GM12878 (cell line): ENCODE measurements around the gene HUS1B. TPM values are rescaled to one million over a fixed set of nuclear protein-coding genes. Genes with fewer than 3 reads are reported as not detected.

Experiments
- CBFB ChIP-seq: IDR thresholded peaks from 2 replicates; pipeline ENCODE4 v1.6.1; 2016; ENCODE audit warnings: antibody characterized with exemption, low read depth
- DPF2 ChIP-seq: fragments of 450-650 bp; IDR thresholded peaks from 2 replicates; pipeline ENCODE4 v1.6.1; 2017; ENCODE audit warnings: mild to moderate bottlenecking
- EGR1 ChIP-seq, 2 experiments: IDR thresholded peaks; 1 replicate in 1 of 2; 2 replicates in 1 of 2; pipeline ENCODE4 v1.6.1; 2011 to 2012; ENCODE audit warnings: low read depth in 2 of 2, low read length in 2 of 2, borderline replicate concordance in 1 of 2, mild to moderate bottlenecking in 1 of 2, moderate library complexity in 1 of 2
- GATAD2B ChIP-seq: fragments of 450-650 bp; conservative IDR thresholded peaks from 2 replicates; pipeline ENCODE4 v1.6.1; 2017; ENCODE audit warnings: low read depth, mild to moderate bottlenecking, moderate library complexity
- KAT2A ChIP-seq: conservative IDR thresholded peaks from 2 replicates; pipeline ENCODE4 v1.6.1; 2011; ENCODE audit warnings: low read depth, low read length; ENCODE audit not compliant: control insufficient read depth
- KLF5 ChIP-seq: fragments of 450-650 bp; IDR thresholded peaks from 2 replicates; pipeline ENCODE4 v1.6.1; 2014; ENCODE audit warnings: mild to moderate bottlenecking; ENCODE audit not compliant: partially characterized antibody
- MEF2A ChIP-seq: IDR thresholded peaks from 2 replicates; pipeline ENCODE4 v1.6.1; 2011; ENCODE audit warnings: low read depth, mild to moderate bottlenecking, low read length, moderate library complexity; ENCODE audit not compliant: insufficient read depth
- NFIC ChIP-seq: IDR thresholded peaks from 2 replicates; pipeline ENCODE4 v1.6.1; 2012; ENCODE audit warnings: low read depth, mild to moderate bottlenecking, inconsistent platforms, low read length, moderate library complexity
- NFYA ChIP-seq: IDR thresholded peaks from 2 replicates; pipeline ENCODE4 v1.6.1; 2011; ENCODE audit warnings: low read depth, mild to moderate bottlenecking, low read length, improper control_type of control experiment, borderline replicate concordance
- SMC3 ChIP-seq: IDR thresholded peaks from 2 replicates; pipeline ENCODE4 v1.6.1; 2011; ENCODE audit warnings: low read length, improper control_type of control experiment, borderline replicate concordance
- TAF1 ChIP-seq: IDR thresholded peaks from 2 replicates; pipeline ENCODE4 v1.6.1; 2011; ENCODE audit warnings: mild to moderate bottlenecking, low read depth, low read length, borderline replicate concordance
- TBL1XR1 ChIP-seq: IDR thresholded peaks from 2 replicates; pipeline ENCODE4 v1.6.1; 2012; ENCODE audit warnings: low read depth, low read length, improper control_type of control experiment
- ZNF207 ChIP-seq: fragments of 450-650 bp; IDR thresholded peaks from 2 replicates; pipeline ENCODE4 v1.6.1; 2014; ENCODE audit warnings: antibody characterized with exemption, mild to moderate bottlenecking, borderline replicate concordance
- ZNF24 ChIP-seq: fragments of 450-650 bp; IDR thresholded peaks from 2 replicates; pipeline ENCODE4 v1.6.1; 2017; ENCODE audit warnings: antibody characterized with exemption, mild to moderate bottlenecking
- polyA plus RNA-seq, 11 experiments: library from polyadenylated mRNA; depleted of rRNA in 4 of 11; unstranded in 6 of 11; stranded (reverse) in 5 of 11; fragments of >200 nt; fragmentation: Nextera tagmentation in 4 of 11; fragmentation: Illumina TruSeq in 1 of 11; extraction: Ambion mirVana in 4 of 11; extraction: Trizol in 1 of 11; gene quantifications; 1 replicate in 1 of 11; 2 replicates in 10 of 11; pipeline versions ENCODE4 v1.2.1 to v1.2.3, GENCODE V29; 2011 to 2016; ENCODE audit warnings: inconsistent platforms in 2 of 11, missing spikeins in 2 of 11, low read depth in 1 of 11
- total RNA-seq, 4 experiments: library from RNA; depleted of rRNA in 3 of 4; stranded (reverse); fragments of >200 nt in 3 of 4; fragmentation: Illumina TruSeq in 1 of 4; extraction: Trizol in 1 of 4; gene quantifications; 2 replicates each; pipeline versions ENCODE4 v1.2.1 to v1.2.3, GENCODE V29; 2013 to 2021
- TF ChIP-seq, protein P1 (sequence below): fragments of 450-650 bp; conservative IDR thresholded peaks from 2 replicates; pipeline ENCODE4 v1.6.1; 2017; ENCODE audit warnings: mild to moderate bottlenecking, moderate library complexity
- TF ChIP-seq, protein P2 (sequence below): fragments of 450-650 bp; IDR thresholded peaks from 2 replicates; pipeline ENCODE4 v1.6.1; 2017; ENCODE audit warnings: antibody characterized with exemption, mild to moderate bottlenecking, moderate library complexity
- TF ChIP-seq, protein P3 (sequence below): fragments of 450-650 bp; IDR thresholded peaks from 2 replicates; pipeline ENCODE4 v1.6.1; 2017; ENCODE audit warnings: mild to moderate bottlenecking, moderate library complexity

HUS1B gene
- total and polyA plus RNA-seq, 10 of the 15 experiments (the other 5 are each of a cell fraction or from before 2014, with no cell fraction given) = 0.11 to 1.3 (median 0.68) TPM; not detected in 3

DNA sequence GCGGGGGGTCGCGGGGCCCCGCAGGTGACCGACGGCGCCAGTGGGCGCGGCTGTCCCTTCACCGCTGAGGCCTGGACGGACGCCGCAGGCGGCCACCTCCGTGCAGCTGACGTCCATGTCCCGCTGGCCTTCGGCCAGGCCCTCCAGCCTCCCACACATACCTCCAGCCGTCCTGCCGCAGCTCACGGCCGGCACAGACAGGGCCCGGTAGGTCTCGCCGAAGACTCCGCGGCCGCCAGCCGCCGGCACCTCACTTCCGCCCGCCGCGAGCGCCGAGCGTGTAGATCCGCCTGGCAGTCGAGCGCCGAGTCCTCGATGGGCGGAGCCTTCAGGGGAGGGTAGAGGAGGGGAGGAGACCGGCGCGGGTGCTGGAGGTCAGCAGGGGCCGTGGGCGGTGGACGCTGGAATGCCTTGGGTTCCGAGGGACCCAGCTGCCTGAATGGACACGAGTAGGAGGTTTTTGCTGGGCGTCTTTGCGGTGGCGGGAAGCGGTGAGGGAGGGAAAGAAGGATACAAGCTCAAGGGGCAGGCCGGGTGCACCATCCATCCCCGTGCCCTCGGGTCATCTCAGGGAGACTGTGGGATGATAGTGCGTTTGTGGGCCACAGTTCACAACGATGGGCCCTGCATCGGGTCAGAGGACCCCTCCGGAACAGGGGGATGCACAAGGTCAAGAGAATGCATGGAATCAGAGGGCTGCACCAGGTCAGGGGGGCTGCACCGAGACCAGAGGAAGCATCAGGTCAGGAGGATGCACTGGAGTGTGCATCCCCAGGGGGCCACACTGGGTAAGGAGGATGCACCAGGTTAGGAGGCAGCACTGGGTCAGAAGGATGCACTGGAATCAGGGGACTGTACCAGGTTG is 36.2 kb upstream of the HUS1B start, which contains the start of gene EXOC2 (continued):
- TF ChIP-seq, protein P1, sequence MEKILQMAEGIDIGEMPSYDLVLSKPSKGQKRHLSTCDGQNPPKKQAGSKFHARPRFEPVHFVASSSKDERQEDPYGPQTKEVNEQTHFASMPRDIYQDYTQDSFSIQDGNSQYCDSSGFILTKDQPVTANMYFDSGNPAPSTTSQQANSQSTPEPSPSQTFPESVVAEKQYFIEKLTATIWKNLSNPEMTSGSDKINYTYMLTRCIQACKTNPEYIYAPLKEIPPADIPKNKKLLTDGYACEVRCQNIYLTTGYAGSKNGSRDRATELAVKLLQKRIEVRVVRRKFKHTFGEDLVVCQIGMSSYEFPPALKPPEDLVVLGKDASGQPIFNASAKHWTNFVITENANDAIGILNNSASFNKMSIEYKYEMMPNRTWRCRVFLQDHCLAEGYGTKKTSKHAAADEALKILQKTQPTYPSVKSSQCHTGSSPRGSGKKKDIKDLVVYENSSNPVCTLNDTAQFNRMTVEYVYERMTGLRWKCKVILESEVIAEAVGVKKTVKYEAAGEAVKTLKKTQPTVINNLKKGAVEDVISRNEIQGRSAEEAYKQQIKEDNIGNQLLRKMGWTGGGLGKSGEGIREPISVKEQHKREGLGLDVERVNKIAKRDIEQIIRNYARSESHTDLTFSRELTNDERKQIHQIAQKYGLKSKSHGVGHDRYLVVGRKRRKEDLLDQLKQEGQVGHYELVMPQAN = peak; percentile 90
- TF ChIP-seq ZNF24 (no peak), DPF2 (peak; percentile 67; the same call in 1 of the 2 replicates), NFIC (no peak), SMC3 (0 out of 2 replicates have a peak, but pooled peaks have one; percentile 23), MEF2A (no peak), GATAD2B (peak; percentile 72), TBL1XR1 (peak; percentile 55; the same call in 1 of the 2 replicates), EGR1 (IDR thresholded peaks at IDR 0.05; ENCODE audit: borderline replicate concordance in 1 of 2, low read depth in 2 of 2, low read length in 2 of 2) (peak in 1 of 2 experiments; percentile 68; a peak in 2 of 3 replicates), TAF1 (peak; percentile 64; the same call in 1 of the 2 replicates), ZNF207 (peak; percentile 81; the same call in 1 of the 2 replicates), KAT2A (no peak), NFYA (no peak), KLF5 (peak; percentile 84), CBFB (no peak)
- TF ChIP-seq, protein P2, sequence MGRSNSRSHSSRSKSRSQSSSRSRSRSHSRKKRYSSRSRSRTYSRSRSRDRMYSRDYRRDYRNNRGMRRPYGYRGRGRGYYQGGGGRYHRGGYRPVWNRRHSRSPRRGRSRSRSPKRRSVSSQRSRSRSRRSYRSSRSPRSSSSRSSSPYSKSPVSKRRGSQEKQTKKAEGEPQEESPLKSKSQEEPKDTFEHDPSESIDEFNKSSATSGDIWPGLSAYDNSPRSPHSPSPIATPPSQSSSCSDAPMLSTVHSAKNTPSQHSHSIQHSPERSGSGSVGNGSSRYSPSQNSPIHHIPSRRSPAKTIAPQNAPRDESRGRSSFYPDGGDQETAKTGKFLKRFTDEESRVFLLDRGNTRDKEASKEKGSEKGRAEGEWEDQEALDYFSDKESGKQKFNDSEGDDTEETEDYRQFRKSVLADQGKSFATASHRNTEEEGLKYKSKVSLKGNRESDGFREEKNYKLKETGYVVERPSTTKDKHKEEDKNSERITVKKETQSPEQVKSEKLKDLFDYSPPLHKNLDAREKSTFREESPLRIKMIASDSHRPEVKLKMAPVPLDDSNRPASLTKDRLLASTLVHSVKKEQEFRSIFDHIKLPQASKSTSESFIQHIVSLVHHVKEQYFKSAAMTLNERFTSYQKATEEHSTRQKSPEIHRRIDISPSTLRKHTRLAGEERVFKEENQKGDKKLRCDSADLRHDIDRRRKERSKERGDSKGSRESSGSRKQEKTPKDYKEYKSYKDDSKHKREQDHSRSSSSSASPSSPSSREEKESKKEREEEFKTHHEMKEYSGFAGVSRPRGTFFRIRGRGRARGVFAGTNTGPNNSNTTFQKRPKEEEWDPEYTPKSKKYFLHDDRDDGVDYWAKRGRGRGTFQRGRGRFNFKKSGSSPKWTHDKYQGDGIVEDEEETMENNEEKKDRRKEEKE = no peak
- TF ChIP-seq, protein P3, sequence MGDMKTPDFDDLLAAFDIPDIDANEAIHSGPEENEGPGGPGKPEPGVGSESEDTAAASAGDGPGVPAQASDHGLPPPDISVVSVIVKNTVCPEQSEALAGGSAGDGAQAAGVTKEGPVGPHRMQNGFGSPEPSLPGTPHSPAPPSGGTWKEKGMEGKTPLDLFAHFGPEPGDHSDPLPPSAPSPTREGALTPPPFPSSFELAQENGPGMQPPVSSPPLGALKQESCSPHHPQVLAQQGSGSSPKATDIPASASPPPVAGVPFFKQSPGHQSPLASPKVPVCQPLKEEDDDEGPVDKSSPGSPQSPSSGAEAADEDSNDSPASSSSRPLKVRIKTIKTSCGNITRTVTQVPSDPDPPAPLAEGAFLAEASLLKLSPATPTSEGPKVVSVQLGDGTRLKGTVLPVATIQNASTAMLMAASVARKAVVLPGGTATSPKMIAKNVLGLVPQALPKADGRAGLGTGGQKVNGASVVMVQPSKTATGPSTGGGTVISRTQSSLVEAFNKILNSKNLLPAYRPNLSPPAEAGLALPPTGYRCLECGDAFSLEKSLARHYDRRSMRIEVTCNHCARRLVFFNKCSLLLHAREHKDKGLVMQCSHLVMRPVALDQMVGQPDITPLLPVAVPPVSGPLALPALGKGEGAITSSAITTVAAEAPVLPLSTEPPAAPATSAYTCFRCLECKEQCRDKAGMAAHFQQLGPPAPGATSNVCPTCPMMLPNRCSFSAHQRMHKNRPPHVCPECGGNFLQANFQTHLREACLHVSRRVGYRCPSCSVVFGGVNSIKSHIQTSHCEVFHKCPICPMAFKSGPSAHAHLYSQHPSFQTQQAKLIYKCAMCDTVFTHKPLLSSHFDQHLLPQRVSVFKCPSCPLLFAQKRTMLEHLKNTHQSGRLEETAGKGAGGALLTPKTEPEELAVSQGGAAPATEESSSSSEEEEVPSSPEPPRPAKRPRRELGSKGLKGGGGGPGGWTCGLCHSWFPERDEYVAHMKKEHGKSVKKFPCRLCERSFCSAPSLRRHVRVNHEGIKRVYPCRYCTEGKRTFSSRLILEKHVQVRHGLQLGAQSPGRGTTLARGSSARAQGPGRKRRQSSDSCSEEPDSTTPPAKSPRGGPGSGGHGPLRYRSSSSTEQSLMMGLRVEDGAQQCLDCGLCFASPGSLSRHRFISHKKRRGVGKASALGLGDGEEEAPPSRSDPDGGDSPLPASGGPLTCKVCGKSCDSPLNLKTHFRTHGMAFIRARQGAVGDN = no peak
